ENCODE measurements around the gene WNT3A.
"Not testable (repeated sequence)": the region's sequence is repeated elsewhere in the genome, so short reads cannot be mapped to it uniquely, and the experiment has no call there.

GRCh38 chr1:227975583-227976283 is 31.1 kb upstream of the WNT3A start:
- not testable (repeated sequence) for TF ChIP-seq CTCF, POLR2A (IDR thresholded peaks at IDR 0.05)
